GM12892 (cell line): ENCODE measurements around the gene GABRB3.

ENCODE experiments used
- POLR2A ChIP-seq: IDR thresholded peaks from 2 replicates; pipeline ENCODE4 v1.6.1; 2011; ENCODE audit warnings: low read depth, low read length, control low read depth
- POLR2AphosphoS5 ChIP-seq: IDR thresholded peaks from 2 replicates; pipeline ENCODE4 v1.6.1; 2011; ENCODE audit warnings: low read depth, low read length, control low read depth
- TAF1 ChIP-seq: IDR thresholded peaks from 2 replicates; pipeline ENCODE4 v1.6.1; 2011; ENCODE audit warnings: low read depth, mild to moderate bottlenecking, control low read depth, low read length, borderline replicate concordance

- TF ChIP-seq POLR2A (no peak), POLR2AphosphoS5 (no peak), TAF1 (no peak)
These were observed 190.0 kb downstream of the GABRB3 start for GRCh38 chr15:26582840-26583239.
